Measurements from ENCODE around the gene CLEC4F.

CLEC4F gene

GRCh38 chr2:70808983-70809958 lies 11.1 kb downstream of the CLEC4F start:
- TF ChIP-seq, protein P1, sequence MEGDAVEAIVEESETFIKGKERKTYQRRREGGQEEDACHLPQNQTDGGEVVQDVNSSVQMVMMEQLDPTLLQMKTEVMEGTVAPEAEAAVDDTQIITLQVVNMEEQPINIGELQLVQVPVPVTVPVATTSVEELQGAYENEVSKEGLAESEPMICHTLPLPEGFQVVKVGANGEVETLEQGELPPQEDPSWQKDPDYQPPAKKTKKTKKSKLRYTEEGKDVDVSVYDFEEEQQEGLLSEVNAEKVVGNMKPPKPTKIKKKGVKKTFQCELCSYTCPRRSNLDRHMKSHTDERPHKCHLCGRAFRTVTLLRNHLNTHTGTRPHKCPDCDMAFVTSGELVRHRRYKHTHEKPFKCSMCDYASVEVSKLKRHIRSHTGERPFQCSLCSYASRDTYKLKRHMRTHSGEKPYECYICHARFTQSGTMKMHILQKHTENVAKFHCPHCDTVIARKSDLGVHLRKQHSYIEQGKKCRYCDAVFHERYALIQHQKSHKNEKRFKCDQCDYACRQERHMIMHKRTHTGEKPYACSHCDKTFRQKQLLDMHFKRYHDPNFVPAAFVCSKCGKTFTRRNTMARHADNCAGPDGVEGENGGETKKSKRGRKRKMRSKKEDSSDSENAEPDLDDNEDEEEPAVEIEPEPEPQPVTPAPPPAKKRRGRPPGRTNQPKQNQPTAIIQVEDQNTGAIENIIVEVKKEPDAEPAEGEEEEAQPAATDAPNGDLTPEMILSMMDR (IDR thresholded peaks at IDR 0.05; ENCODE audit: insufficient read depth, low read depth, low read length, missing control alignments) = no peak
- DNase-seq (ENCODE audit: low read depth) = no peak
- no peak overlapping the region for H3K4me3 ChIP-seq (ENCODE audit: low read length)

GRCh38 chr2:70807828-70808118 lies 12.6 kb downstream of the CLEC4F start:
- TF ChIP-seq, protein P1 (IDR thresholded peaks at IDR 0.05; ENCODE audit: insufficient read depth, low read depth, low read length, missing control alignments) = no peak
- H3K4me3 ChIP-seq (ENCODE audit: low read length) = no peak overlapping the region

GRCh38 chr2:70807102-70807827 lies 13.1 kb downstream of the CLEC4F start:
- TF ChIP-seq, protein P1 (IDR thresholded peaks at IDR 0.05; ENCODE audit: insufficient read depth, low read depth, low read length, missing control alignments) = no peak
- no peak overlapping the region for H3K4me3 ChIP-seq (ENCODE audit: low read length)

More at GRCh38 chr2:70807828-70808118, 12.6 kb downstream of the CLEC4F start:
- DNase-seq (ENCODE audit: low read depth) = no peak

DNA sequence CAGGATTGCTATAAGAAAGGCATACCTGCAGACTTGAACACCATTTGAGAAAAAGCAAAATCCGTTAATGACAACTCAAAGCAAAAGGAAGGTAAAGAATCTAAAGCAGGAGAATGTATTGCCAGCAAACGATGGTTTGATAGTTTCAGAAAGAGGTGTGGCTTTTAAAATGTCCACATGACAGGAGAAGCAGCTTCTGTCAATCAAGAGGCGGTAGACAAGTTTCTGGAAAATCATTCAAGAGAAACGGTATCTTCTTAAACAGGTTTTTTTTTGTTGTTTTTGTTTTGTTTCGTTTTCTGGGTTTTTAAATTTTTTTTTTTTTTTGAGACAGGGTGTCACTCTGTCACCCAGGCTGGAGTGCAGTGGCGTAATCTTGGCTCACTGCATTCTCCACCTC lies 13.8 kb downstream of the CLEC4F start:
- no peak overlapping the region for H3K4me3 ChIP-seq (ENCODE audit: low read length)
- DNase-seq (ENCODE audit: low read depth) = no peak
- TF ChIP-seq, protein P1 (IDR thresholded peaks at IDR 0.05; ENCODE audit: insufficient read depth, low read depth, low read length, missing control alignments) = no peak

More at GRCh38 chr2:70807102-70807827, 13.1 kb downstream of the CLEC4F start:
- no peak for DNase-seq (ENCODE audit: low read depth)

- DNase-seq (ENCODE audit: low read depth) = no peak
- TF ChIP-seq, protein P1 (IDR thresholded peaks at IDR 0.05; ENCODE audit: insufficient read depth, low read depth, low read length, missing control alignments) = no peak
Measured at GRCh38 chr2:70806013-70806412, 14.4 kb downstream of the CLEC4F start.

GRCh38 chr2:70801607-70802263 lies 18.7 kb downstream of the CLEC4F start:
- DNase-seq (ENCODE audit: low read depth) = no peak
- TF ChIP-seq, protein P1 (IDR thresholded peaks at IDR 0.05; ENCODE audit: insufficient read depth, low read depth, low read length, missing control alignments) = no peak
- H3K4me3 ChIP-seq (ENCODE audit: low read length) = no peak overlapping the region

More at GRCh38 chr2:70806013-70806412, 14.4 kb downstream of the CLEC4F start:
- H3K4me3 ChIP-seq (ENCODE audit: low read length) = no peak overlapping the region
